GM12878 (cell line): ENCODE results near the gene SLC22A23. TPM values are rescaled to one million over a fixed set of nuclear protein-coding genes. Genes with fewer than 3 reads are reported as not detected.

ENCODE experiments used
- BCL11A ChIP-seq: IDR thresholded peaks from 2 replicates; pipeline ENCODE4 v1.6.1; 2011; ENCODE audit warnings: low read depth, low read length
- CHD2 ChIP-seq: IDR thresholded peaks from 2 replicates; pipeline ENCODE4 v1.6.1; 2011; ENCODE audit warnings: low read depth, low read length, improper control_type of control experiment, borderline replicate concordance
- CREB1 ChIP-seq: IDR thresholded peaks from 2 replicates; pipeline ENCODE4 v1.6.1; 2012; ENCODE audit warnings: low read depth, mild to moderate bottlenecking, inconsistent platforms
- FOXK2 ChIP-seq: fragments of 450-650 bp; IDR thresholded peaks from 2 replicates; pipeline ENCODE4 v1.6.1; 2017; ENCODE audit warnings: mild to moderate bottlenecking, moderate library complexity
- HDAC2 ChIP-seq: fragments of 200-600 bp; sonication (generic); IDR thresholded peaks from 2 replicates; pipeline ENCODE4 v1.6.1; 2017
- IKZF1 ChIP-seq: fragments of 450-650 bp; conservative IDR thresholded peaks from 2 replicates; pipeline ENCODE4 v1.6.1; 2017; ENCODE audit warnings: antibody characterized with exemption, mild to moderate bottlenecking
- KDM1A ChIP-seq: fragments of 200-600 bp; sonication (generic); IDR thresholded peaks from 2 replicates; pipeline ENCODE4 v1.6.1; 2016; ENCODE audit warnings: borderline replicate concordance
- LARP7 ChIP-seq: fragments of 450-650 bp; IDR thresholded peaks from 2 replicates; pipeline ENCODE4 v1.6.1; 2017; ENCODE audit warnings: mild to moderate bottlenecking
- NFXL1 ChIP-seq: fragments of 450-650 bp; IDR thresholded peaks from 2 replicates; pipeline ENCODE4 v1.6.1; 2017; ENCODE audit warnings: antibody characterized with exemption, mild to moderate bottlenecking, borderline replicate concordance
- NR2C2 ChIP-seq: IDR thresholded peaks from 2 replicates; pipeline ENCODE4 v1.6.1; 2011; ENCODE audit warnings: borderline replicate concordance, low read depth; ENCODE audit not compliant: control insufficient read depth, insufficient read length
- PML ChIP-seq: IDR thresholded peaks from 2 replicates; pipeline ENCODE4 v1.6.1; 2012; ENCODE audit warnings: low read length, inconsistent platforms
- POLR2A ChIP-seq: IDR thresholded peaks from 2 replicates; pipeline ENCODE4 v1.6.1; 2011; ENCODE audit warnings: low read depth, mild to moderate bottlenecking, low read length
- SIX5 ChIP-seq: IDR thresholded peaks from 2 replicates; pipeline ENCODE4 v1.6.1; 2011; ENCODE audit warnings: mild to moderate bottlenecking, low read depth, low read length, moderate library complexity; ENCODE audit not compliant: severe bottlenecking
- SMARCA5 ChIP-seq: fragments of 450-650 bp; IDR thresholded peaks from 2 replicates; pipeline ENCODE4 v1.6.1; 2017; ENCODE audit warnings: mild to moderate bottlenecking
- SMC3 ChIP-seq: IDR thresholded peaks from 2 replicates; pipeline ENCODE4 v1.6.1; 2011; ENCODE audit warnings: low read length, improper control_type of control experiment, borderline replicate concordance
- SRF ChIP-seq, 2 experiments: IDR thresholded peaks; 2 replicates each; pipeline ENCODE4 v1.6.1; 2011; ENCODE audit warnings: low read depth in 2 of 2, low read length in 2 of 2, mild to moderate bottlenecking in 1 of 2, moderate library complexity in 1 of 2
- SUZ12 ChIP-seq: fragments of 200-600 bp; sonication (generic); IDR thresholded peaks from one replicate; pipeline ENCODE4 v1.6.1; 2018; ENCODE audit warnings: antibody characterized with exemption, mild to moderate bottlenecking; ENCODE audit not compliant: unreplicated experiment
- YY1 ChIP-seq: IDR thresholded peaks from 2 replicates; pipeline ENCODE4 v1.6.1; 2011; ENCODE audit warnings: low read depth, mild to moderate bottlenecking, low read length
- ZBED1 ChIP-seq: IDR thresholded peaks from 2 replicates; pipeline ENCODE4 v1.6.1; 2016; ENCODE audit warnings: borderline replicate concordance
- ZNF217 ChIP-seq: fragments of 450-650 bp; IDR thresholded peaks from 2 replicates; pipeline ENCODE4 v1.6.1; 2017; ENCODE audit warnings: antibody characterized with exemption, mild to moderate bottlenecking
- ZNF274 ChIP-seq: IDR thresholded peaks from one replicate; pipeline ENCODE4 v1.8.0; 2011; ENCODE audit not compliant: insufficient read length, insufficient read depth
- ZNF622 ChIP-seq: fragments of 450-650 bp; IDR thresholded peaks from 2 replicates; pipeline ENCODE4 v1.6.1; 2017; ENCODE audit warnings: mild to moderate bottlenecking, inconsistent platforms
- polyA plus RNA-seq, 11 experiments: library from polyadenylated mRNA; depleted of rRNA in 4 of 11; unstranded in 6 of 11; stranded (reverse) in 5 of 11; fragments of >200 nt; fragmentation: Nextera tagmentation in 4 of 11; fragmentation: Illumina TruSeq in 1 of 11; extraction: Ambion mirVana in 4 of 11; extraction: Trizol in 1 of 11; gene quantifications; 1 replicate in 1 of 11; 2 replicates in 10 of 11; pipeline versions ENCODE4 v1.2.1 to v1.2.3, GENCODE V29; 2011 to 2016; ENCODE audit warnings: inconsistent platforms in 2 of 11, missing spikeins in 2 of 11, low read depth in 1 of 11
- total RNA-seq, 4 experiments: library from RNA; depleted of rRNA in 3 of 4; stranded (reverse); fragments of >200 nt in 3 of 4; fragmentation: Illumina TruSeq in 1 of 4; extraction: Trizol in 1 of 4; gene quantifications; 2 replicates each; pipeline versions ENCODE4 v1.2.1 to v1.2.3, GENCODE V29; 2013 to 2021
- TF ChIP-seq, protein P1 (sequence below): fragments of 150-350 bp; IDR thresholded peaks from 2 replicates; pipeline ENCODE4 v1.6.1; 2016; ENCODE audit warnings: low read depth, low read length
- TF ChIP-seq, protein P2 (sequence below): fragments of 450-650 bp; IDR thresholded peaks from 2 replicates; pipeline ENCODE4 v1.6.1; 2014; ENCODE audit warnings: mild to moderate bottlenecking
- TF ChIP-seq, protein P3 (sequence below), 3 experiments: IDR thresholded peaks in 2 of 3; conservative IDR thresholded peaks in 1 of 3; 2 replicates each; pipeline ENCODE4 v1.5.1; 2011; ENCODE audit warnings: low read depth in 3 of 3, low read length in 3 of 3, mild to moderate bottlenecking in 3 of 3, control low read depth in 2 of 3, moderate library complexity in 2 of 3, inconsistent platforms in 1 of 3, mixed read lengths in 1 of 3; ENCODE audit not compliant: control insufficient read depth in 2 of 3, insufficient read depth in 1 of 3; ENCODE audit errors: extremely low read depth in 1 of 3
- TF ChIP-seq, protein P4 (sequence below): fragments of 450-650 bp; IDR thresholded peaks from 2 replicates; pipeline ENCODE4 v1.6.1; 2017; ENCODE audit warnings: borderline replicate concordance

Gene SLC22A23
- total and polyA plus RNA-seq, 10 of the 15 experiments (the other 5 are each of a cell fraction or from before 2014, with no cell fraction given), result 0.20 to 2.4 (median 0.74) TPM

DNA sequence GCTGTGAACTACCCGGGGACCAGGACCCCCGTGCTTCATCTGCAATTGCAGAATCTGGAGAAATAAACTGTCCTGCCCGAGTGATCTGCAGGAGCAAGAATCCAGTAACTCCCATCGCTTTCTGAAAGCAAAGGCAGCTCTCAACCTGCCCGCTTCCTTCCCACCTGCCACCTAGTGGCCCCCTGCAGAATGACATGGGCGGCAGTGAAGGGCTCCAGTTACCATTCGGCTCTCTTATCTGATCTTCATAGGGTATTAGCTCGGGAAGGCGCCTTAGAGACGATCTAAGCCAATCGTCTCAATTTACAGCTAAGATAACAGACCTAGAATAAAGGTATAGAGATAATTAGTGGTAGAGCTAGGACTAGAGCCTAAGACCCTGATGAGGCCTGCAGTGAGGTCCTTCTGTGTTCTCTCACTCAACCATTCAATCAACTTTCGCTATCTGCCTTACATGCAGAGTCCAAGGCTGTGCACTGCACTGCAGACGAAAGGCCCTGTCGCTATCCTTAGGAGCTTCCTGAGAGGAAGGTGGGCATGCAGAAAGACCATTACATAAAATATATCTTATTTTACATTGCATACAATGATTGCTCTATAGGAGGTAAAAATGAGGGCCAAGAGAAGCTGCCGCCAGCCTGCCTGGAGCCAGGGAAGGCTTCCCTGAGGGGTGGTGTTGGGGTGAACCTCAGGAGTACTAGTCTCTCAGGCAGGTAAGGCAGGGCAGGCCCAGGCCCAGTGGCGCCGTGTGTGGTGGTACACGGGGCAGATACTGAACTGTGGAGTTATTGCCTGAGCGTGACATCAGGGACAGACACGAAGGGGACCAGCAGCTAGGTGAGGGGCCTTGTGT lies 205.2 kb downstream of the SLC22A23 start (continued):
- TF ChIP-seq, protein P1, sequence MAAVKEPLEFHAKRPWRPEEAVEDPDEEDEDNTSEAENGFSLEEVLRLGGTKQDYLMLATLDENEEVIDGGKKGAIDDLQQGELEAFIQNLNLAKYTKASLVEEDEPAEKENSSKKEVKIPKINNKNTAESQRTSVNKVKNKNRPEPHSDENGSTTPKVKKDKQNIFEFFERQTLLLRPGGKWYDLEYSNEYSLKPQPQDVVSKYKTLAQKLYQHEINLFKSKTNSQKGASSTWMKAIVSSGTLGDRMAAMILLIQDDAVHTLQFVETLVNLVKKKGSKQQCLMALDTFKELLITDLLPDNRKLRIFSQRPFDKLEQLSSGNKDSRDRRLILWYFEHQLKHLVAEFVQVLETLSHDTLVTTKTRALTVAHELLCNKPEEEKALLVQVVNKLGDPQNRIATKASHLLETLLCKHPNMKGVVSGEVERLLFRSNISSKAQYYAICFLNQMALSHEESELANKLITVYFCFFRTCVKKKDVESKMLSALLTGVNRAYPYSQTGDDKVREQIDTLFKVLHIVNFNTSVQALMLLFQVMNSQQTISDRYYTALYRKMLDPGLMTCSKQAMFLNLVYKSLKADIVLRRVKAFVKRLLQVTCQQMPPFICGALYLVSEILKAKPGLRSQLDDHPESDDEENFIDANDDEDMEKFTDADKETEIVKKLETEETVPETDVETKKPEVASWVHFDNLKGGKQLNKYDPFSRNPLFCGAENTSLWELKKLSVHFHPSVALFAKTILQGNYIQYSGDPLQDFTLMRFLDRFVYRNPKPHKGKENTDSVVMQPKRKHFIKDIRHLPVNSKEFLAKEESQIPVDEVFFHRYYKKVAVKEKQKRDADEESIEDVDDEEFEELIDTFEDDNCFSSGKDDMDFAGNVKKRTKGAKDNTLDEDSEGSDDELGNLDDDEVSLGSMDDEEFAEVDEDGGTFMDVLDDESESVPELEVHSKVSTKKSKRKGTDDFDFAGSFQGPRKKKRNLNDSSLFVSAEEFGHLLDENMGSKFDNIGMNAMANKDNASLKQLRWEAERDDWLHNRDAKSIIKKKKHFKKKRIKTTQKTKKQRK, result no peak
- TF ChIP-seq KDM1A, result no peak
- TF ChIP-seq POLR2A, result no peak
- no peak for TF ChIP-seq HDAC2
- TF ChIP-seq, protein P2, sequence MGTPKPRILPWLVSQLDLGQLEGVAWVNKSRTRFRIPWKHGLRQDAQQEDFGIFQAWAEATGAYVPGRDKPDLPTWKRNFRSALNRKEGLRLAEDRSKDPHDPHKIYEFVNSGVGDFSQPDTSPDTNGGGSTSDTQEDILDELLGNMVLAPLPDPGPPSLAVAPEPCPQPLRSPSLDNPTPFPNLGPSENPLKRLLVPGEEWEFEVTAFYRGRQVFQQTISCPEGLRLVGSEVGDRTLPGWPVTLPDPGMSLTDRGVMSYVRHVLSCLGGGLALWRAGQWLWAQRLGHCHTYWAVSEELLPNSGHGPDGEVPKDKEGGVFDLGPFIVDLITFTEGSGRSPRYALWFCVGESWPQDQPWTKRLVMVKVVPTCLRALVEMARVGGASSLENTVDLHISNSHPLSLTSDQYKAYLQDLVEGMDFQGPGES, result no peak
- no peak for TF ChIP-seq CHD2
- TF ChIP-seq CREB1, result 0 out of 2 replicates have a peak, but pooled peaks have one; percentile 13
- no peak for TF ChIP-seq SUZ12
- no peak for TF ChIP-seq IKZF1
- TF ChIP-seq, protein P3, sequence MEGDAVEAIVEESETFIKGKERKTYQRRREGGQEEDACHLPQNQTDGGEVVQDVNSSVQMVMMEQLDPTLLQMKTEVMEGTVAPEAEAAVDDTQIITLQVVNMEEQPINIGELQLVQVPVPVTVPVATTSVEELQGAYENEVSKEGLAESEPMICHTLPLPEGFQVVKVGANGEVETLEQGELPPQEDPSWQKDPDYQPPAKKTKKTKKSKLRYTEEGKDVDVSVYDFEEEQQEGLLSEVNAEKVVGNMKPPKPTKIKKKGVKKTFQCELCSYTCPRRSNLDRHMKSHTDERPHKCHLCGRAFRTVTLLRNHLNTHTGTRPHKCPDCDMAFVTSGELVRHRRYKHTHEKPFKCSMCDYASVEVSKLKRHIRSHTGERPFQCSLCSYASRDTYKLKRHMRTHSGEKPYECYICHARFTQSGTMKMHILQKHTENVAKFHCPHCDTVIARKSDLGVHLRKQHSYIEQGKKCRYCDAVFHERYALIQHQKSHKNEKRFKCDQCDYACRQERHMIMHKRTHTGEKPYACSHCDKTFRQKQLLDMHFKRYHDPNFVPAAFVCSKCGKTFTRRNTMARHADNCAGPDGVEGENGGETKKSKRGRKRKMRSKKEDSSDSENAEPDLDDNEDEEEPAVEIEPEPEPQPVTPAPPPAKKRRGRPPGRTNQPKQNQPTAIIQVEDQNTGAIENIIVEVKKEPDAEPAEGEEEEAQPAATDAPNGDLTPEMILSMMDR (IDR thresholded peaks at IDR 0.05 in 2 of 3, conservative IDR thresholded peaks at IDR 0.05 in 1 of 3; ENCODE audit: control insufficient read depth in 2 of 3, extremely low read depth in 1 of 3, insufficient read depth in 1 of 3, low read depth in 3 of 3, low read length in 3 of 3), result peak; percentile 91 to 98 (median 98)
- no peak for TF ChIP-seq ZNF274
- 0 out of 2 replicates have a peak, but pooled peaks have one; percentile 30 for TF ChIP-seq LARP7
- TF ChIP-seq ZNF217, result no peak
- no peak for TF ChIP-seq NR2C2
- peak; percentile 79 for TF ChIP-seq YY1
- TF ChIP-seq SIX5, result no peak
- no peak for TF ChIP-seq ZBED1
- no peak for TF ChIP-seq PML
- peak; percentile 97 for TF ChIP-seq SMC3
- TF ChIP-seq, protein P4, sequence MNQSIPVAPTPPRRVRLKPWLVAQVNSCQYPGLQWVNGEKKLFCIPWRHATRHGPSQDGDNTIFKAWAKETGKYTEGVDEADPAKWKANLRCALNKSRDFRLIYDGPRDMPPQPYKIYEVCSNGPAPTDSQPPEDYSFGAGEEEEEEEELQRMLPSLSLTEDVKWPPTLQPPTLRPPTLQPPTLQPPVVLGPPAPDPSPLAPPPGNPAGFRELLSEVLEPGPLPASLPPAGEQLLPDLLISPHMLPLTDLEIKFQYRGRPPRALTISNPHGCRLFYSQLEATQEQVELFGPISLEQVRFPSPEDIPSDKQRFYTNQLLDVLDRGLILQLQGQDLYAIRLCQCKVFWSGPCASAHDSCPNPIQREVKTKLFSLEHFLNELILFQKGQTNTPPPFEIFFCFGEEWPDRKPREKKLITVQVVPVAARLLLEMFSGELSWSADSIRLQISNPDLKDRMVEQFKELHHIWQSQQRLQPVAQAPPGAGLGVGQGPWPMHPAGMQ, result no peak
- TF ChIP-seq NFXL1, result no peak
- TF ChIP-seq BCL11A, result no peak
- TF ChIP-seq SMARCA5, result no peak
- no peak for TF ChIP-seq ZNF622
- no peak for TF ChIP-seq FOXK2
- no peak for TF ChIP-seq SRF (IDR thresholded peaks at IDR 0.05; ENCODE audit: low read depth in 2 of 2, low read length in 2 of 2)
